GM18873 (cell line): ENCODE results near the gene DENND4A.
"Not testable (repeated sequence)": the region's sequence is repeated elsewhere in the genome, so short reads cannot be mapped to it uniquely, and the experiment has no call there.

ENCODE experiments used
- ATAC-seq: cut with Tn5 transposase; IDR thresholded peaks from one replicate; pipeline ENCODE4 v1.9.1; 2021; ENCODE audit warnings: mild to moderate bottlenecking, moderate library complexity, moderate number of reproducible peaks; ENCODE audit not compliant: unreplicated experiment, low FRiP score

Gene DENND4A

DNA sequence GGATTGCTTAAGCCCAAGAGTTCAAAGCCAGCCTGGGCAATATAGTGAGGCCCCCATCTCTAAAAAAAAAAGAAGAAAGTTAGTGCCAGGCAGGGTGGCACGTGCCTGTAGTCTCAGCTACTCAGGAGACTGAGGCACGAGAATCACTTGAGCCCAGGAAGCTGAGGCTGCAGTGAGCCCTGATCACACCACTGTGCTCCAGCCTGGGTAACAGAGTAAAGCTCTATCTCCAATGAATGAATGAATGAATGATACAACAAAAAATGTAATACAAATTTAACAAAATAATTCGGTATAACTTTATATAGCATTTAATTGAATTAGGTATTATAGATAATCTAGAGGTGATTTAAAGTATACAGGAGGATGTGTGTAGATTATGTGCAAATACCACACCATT lies 29.7 kb downstream of the DENND4A start:
- no peak for ATAC-seq

DNA sequence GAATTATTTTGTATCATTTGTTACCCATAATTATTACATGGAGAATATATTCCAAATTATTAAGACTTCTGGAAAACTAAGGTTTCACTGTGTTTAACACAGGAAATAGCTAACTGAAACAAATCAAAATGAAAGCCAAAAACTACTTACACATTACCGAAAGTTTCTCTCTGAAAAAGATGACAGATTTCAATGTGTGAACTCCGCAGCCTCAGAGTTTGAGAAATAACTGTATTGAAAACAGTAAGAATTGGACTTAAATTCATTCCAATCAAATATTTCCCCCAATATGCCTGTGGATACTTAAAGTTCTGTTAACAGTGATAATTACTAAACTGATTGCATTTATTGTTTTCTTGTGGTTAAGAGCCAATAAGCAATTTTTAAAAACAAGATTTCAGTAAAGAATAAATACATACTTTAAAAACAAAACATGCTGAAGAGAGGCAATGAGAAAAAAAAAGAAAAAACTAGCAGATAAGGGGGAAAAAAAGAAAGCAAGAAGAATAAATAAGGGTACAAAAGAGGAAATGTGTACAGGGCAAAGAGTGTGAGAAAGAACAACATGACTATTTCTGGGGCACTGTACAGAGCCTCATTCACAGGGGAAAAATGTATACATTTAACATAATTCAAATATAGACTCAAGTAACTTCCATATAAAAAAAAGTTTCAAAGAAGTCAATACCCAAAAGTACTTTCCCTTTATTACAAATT lies 30.7 kb downstream of the DENND4A start:
- ATAC-seq = no peak

DNA sequence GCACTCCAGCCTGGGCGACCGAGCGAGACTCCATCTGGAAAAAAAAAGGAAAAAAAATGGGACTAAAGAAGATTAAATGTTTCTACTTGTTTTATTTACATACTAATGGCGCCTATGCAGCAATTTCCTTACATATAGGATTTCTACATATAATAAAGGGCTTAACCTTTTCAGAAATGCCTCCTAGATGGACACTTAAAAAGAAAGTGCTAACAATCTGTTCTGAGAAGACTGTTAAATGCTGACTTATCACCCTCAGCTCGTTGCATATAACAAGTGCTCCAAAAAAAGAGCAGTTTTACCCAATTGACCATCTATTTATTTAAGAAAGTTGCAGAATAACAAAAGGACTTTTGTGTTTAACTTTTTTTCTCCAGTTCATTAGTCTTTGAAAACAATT lies 32.7 kb downstream of the DENND4A start:
- ATAC-seq = no peak

DNA sequence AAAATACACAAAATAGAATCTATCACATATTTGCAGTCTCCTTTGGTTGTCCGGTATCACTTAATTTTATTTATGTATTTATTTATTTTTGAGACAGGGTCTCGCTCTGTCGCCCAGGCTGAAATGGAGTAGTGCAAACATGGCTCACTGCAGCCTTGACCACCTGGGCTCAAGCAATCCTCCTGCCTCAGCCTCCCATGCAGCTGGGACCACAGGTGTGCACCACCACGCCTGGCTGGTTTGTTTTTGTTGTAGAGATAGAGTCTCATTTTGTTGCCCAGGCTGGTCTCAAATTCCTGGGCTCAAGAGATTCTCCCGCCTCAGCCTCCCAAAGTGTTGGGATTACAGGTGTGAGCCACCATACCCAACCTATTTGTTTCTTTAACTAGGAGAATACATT lies 33.9 kb downstream of the DENND4A start:
- no peak for ATAC-seq

DNA sequence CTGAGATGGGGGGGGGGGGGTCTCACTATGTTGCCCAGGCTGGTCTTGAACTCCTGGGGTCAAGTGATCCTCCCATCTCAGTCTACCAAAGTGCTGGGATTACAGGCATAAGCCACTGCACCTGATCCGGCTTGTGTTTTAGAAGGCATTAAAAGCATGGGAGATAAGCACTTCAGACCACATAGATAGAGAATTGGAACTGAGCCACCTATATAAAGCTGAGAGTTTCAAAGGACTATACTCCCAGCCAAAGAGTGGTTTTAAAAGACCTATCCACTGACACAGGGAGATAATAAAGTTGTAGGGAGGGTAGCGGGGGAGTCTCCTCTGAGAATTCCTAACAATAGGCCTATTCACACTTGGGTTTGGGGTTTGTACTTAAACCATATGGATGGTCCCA lies 34.8 kb downstream of the DENND4A start:
- no peak for ATAC-seq

DNA sequence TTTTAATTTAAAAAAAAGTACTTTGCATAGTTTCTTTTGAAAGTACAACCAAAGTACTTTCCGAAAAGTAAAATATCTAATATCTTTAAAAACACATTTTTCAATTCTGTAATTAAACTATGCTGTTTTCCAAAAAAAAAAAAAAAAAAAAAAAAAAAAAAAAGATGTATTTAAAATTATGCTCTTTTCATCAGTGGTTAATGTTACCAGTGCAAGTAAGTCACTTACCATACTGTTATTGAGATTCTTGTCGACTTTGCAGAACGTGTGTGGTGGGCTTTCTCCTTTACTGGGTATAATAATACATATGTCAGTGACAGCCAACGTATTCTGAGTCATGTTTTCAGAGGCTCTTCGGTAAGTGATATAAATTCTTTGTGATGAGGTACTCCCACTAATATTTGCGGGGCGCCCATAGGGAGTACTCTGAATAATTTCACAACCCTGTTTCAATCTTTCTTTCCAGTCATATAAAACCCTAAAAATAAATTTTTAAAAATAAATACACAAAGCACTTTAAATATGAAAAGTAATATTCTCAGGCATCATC lies 39.9 kb downstream of the DENND4A start:
- ATAC-seq = no peak

DNA sequence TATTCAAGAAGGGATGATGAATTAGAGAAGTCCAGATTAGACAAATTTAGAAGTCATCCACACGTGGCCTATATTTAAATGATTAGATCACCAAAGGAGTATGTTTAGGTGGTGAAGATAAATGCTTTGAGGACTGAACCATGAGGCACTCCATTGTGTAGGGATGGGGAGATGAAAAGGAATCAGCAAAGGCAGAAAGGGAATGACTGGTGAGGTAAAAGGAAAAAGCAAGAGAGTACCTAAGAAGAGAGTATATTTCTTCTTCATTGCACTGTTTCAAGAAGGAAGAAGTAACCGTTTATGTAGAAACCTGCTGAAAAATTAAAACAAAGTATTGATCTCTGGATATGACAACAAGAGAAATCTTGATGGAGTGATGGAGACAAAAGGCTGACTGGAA lies 40.7 kb downstream of the DENND4A start:
- no peak for ATAC-seq

DNA sequence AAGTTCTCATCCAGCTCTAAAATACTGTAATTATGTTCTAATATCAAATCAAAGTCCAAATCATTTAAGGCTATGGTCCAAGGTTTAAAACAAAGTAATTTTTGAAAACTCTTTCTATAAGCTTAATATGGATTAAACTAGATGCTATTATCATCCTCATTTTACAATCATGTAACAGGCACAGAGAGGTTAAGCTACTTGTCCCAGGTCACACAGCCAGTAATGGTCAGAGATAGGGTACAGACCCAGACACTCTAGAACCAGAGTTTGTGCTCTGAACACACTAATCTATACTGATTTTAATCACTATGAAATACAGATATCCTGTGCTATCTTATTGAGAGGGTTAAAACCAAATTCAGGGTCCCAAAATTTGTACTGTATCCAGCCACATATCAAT lies 44.8 kb downstream of the DENND4A start:
- no peak for ATAC-seq

DNA sequence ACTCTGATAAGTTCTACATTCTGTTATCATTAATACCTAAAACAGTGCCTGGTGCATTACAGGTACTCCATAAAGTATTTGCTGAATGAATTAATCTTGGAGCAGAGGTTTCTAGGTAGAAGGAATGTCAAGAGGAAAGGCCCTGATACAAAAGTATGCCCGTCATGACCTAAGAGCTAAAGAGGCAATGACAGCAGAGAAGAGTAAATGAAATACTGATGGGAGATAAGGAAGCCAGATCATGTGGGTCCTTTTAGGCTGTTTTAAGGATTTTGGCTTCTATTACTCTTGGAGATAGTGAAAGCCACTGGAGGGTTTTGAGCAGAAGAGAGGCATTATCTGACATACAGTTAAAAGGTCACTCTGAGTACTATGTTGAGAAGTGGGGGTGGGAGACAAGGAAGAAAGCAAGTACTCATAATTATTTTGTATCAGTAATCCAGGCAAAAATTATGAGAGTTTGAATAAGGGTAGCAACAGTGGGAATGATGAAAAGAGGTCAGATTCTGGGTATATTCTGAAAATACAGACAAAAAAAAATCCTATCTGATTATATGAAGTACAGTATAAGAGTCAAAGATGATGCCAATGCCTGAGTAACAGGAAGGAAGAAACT lies 48.3 kb downstream of the DENND4A start:
- no peak for ATAC-seq

DNA sequence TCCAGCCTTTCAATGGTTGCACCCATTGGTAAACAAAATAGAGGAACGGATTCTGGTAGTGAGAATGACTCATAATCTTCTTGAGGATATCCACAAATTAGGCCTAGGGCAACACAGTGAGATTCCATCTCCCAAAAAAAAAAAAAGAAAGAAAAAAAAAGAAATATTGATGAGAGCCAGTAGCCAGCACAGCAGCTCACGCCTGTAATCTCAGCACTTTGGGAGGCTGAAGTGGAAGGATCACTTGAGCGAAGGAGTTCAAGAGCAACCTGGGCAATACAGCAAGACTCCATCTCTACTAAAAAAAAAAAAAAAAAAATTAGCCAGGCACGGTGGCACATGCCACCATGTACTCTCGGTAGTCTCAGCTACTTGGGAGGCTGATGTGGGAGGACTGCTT lies 51.9 kb downstream of the DENND4A start:
- ATAC-seq = no peak

DNA sequence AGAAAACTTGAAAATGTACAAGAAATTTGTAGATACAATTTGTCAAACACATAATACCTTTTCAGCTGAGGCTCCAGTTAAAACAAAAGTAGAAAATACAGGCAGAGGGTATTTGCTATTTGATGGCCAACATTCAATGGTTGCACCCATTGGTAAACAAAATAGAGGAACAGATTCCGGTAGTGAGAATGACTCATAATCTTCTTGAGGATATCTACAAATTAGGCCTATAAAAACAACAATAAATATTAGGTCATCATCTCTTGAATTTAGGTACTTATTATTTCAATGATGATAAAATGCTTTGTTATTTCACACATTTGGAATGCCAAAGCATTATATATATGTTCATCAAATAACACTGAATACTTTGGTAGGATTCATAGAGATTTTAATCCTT lies 53.4 kb downstream of the DENND4A start:
- no peak for ATAC-seq

DNA sequence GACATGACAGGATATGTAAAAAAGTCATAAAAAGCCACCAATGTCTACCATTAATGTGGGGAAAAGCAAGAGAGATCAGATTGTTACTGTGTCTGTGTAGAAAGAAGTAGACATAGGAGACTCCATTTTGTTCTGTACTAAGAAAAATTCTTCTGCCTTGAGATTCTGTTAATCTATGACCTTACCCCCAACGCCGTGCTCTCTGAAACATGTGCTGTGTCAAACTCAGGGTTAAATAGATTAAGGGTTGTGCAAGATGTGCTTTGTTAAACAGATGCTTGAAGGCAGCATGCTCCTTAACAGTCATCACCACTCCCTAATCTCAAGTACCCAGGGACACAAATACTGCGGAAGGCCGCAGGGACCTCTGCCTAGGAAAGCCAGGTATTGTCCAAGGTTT lies 58.5 kb downstream of the DENND4A start:
- ATAC-seq = not testable (repeated sequence)

DNA sequence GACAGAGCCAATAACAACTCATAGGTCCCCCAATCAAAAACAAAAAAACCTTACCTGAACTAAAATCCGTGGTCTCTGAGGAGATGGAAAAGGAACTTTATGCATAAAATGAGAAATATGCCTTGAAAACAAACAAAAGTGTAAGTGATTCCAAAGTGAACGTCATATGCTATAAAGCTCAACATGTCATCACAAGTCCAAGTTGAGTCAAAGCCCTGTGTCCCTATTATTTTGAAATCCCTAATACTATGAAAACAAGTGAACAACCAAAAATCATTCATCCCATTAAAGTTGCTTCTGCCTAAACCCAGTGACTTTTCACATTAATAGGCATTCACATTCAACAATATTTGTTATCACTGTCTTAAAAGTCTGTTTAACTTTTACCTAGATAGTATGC lies 59.4 kb downstream of the DENND4A start:
- no peak for ATAC-seq

DNA sequence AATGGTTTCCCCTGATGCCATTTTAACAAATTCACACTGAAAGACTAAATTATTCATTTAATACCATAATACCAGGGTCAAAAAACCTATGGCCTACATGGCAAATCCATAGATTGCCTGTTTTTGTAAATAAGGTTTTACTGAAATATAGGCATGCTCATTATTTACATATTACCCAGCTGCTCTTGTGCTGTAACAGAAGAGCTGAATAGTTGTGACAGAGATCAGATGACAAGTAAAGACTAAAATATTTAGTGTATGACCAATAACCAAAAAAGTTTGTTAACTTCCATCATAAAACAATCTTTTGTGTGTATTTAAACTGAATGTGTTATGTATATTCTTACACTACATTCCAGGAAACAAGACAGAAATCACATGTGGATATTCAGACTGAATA lies 60.2 kb downstream of the DENND4A start:
- ATAC-seq = no peak

DNA sequence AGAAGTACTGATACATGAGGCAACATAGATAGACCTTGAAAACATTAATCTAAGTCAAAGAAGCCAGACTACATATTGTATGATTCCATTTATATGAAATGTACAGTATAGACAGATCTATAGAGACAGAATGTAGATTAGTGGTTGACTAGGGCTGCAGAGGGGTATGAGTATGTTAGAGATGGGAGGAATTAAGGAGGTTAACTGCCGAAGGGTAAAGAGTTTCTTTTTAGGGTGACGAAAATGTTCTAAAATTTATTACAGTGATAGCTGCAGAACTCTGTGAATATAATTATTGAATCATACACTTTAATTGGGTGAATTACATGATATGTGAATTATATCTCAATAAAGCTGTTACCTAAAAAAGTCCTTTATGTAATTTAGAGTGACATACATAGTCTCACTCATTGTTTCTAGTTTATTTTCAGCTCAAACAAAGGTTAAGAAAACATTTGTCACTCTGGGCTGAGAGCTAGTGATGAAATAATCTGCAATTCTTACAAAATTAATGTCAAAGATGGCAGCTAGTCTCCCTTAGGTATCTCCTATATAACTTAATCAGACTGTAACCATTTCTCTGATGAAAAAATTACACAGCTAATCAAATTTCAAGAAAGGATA lies 61.4 kb downstream of the DENND4A start:
- ATAC-seq = no peak

DNA sequence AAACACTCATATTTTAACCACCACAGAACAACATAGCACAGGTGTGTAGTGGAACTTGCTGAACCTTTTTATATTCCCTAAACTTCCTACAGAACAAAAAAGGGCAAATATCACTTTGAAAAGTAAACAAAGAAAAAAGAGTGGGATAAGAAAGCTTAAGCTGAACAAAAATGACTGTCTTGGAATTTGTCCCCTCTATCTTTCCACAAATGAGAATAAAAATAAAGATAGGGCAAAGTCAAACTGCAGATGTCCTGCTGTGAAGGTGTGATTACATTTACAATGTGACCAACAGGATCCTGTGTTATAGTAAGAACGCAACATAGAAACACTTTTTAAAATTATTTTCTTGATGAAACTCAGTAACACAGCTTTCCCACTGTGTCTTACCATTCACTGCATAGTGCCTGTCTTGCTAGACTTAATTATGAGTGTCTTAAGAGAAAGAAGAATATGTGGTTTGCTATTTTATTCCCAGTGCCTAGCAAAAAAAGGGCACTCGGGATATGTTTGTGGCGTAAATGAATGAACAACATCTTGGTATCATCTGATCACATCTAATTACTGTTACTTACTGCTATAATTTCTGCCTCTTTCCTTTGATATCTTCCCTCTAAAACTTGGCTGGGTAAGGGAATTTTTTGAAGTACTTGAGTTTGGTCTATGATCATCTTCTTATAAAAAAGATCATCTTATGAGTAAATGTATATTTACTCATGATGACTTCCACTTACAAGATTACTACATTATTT lies 67.5 kb downstream of the DENND4A start:
- ATAC-seq = no peak

DNA sequence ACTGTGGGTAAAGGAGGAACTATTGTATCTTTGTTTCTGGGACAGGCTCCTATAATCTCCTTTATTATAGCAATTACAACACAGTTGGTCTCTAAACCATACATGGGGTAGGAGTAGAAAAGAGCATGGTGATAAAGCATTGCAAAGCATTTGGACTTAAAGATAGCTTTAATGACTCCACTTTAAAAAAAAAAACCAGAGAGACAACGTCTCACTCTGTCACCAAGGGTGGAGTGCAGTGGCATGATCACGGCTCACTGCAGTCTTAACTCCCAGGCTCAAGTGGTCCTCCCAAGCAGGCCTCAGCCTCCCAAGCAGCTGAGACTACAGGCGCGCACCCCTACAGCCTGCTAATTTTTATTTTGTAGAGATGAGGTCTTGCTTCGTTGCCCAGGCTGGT lies 68.2 kb downstream of the DENND4A start:
- ATAC-seq = no peak

DNA sequence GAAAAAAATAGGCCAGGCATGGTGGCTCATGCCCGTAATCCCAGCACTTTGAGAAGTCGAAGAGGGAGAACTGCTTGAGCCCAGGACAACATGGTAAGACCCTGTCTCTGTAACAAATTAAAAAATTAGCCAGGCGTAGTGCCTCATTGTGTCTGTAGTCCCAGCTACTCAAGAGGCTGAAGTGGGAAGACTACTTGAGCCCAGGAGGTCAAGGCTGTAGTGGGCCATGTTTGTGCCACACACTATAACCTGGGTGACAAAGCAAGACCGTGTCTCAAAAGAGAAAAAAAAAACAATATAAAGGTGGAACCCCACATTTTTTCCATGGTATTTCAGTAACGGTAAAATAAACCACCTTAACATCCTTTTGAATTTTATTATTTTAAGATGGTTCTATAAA lies 69.9 kb downstream of the DENND4A start:
- no peak for ATAC-seq

DNA sequence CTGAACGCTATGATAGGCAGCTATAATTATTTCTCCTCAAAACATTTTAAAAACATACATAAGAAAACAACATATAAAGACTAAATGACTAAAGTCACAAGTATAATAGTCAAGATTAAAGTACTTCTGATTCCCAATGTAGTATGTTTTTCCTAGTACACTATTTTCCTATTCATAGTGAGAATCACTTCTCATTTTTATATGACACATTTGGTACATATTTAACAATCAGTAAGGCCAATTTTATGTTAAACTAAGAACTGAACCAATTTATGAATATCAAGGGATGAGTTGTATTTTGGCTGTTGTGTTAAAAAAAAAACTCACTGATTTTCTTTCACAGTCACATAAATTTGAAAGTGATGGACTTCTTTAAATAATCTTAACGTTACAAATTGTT lies 79.7 kb downstream of the DENND4A start:
- no peak for ATAC-seq

DNA sequence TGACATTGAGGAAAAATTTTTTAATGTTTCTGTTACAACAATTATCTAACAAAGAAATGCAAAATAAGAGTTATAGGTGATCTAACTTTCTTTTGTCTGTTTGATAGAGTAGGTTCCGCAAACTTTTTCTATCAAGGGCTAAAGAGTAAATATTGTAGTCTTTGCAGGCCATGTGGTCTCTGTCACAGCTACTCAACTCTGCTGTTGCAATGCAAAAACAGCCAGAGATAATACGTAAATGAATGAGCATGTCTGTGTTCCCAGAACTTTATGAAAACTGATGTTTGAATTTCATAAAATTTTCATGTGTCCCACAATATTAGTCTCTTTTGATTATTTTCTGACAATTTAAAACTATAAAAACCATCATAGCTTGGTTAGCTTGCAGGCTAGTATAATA lies 97.0 kb downstream of the DENND4A start:
- no peak for ATAC-seq

DNA sequence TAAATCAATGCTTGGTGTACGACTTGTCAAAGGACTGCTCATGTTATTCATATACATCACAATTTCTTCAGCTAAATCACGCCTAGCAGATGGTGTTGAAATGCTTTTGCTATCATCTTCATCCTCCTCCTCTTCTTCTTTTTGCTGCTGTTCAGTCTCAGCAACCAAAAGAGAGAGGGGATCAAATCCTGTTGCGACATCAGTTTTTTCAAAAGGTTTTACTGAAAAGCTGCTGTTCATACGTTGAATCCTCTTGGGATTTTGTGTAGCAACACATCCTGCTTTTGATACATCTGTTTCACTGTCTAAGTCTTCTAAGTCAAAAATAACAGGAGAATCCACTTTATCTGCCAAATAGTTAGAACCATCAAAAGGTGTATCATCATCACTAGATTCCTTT lies 101.3 kb downstream of the DENND4A start:
- ATAC-seq = no peak
